HepG2 (cell line): ENCODE results near the gene MAP1LC3B. TPM values are rescaled to one million over a fixed set of nuclear protein-coding genes. Genes with fewer than 3 reads are reported as not detected.

ENCODE experiments used
- CREB1 ChIP-seq, 2 experiments: fragments of 450-650 bp in 1 of 2; IDR thresholded peaks; 2 replicates each; pipeline ENCODE4 v1.6.1; 2016 to 2017; ENCODE audit warnings: control low read depth in 1 of 2, mild to moderate bottlenecking in 1 of 2, missing compliant biosample characterization in 1 of 2, missing genetic modification characterization in 1 of 2
- E2F5 ChIP-seq: sonication (generic); formaldehyde crosslinking; conservative IDR thresholded peaks from 2 replicates; pipeline ENCODE4 v1.4.0; 2020; ENCODE audit warnings: missing genetic modification reagents
- FOXM1 ChIP-seq: sonication (generic); formaldehyde crosslinking; IDR thresholded peaks from 2 replicates; pipeline ENCODE4 v1.5.0; 2020; ENCODE audit warnings: missing genetic modification reagents
- MLXIP ChIP-seq: sonication (generic); formaldehyde crosslinking; IDR thresholded peaks from 2 replicates; pipeline ENCODE4 v1.9.0; 2021; ENCODE audit warnings: missing genetic modification reagents, borderline replicate concordance
- MXD1 ChIP-seq: sonication (generic); formaldehyde crosslinking; IDR thresholded peaks from 2 replicates; pipeline ENCODE4 v1.4.0; 2020; ENCODE audit warnings: mild to moderate bottlenecking, missing genetic modification reagents
- NFATC3 ChIP-seq: sonication (generic); formaldehyde crosslinking; IDR thresholded peaks from 2 replicates; pipeline ENCODE4 v1.5.1; 2020; ENCODE audit warnings: mild to moderate bottlenecking, missing genetic modification reagents
- NFE2L2 ChIP-seq: fragments of 150-350 bp; IDR thresholded peaks from 2 replicates; pipeline ENCODE4 v1.6.1; 2014; ENCODE audit warnings: low read length
- PCBP2 ChIP-seq: fragments of 200-400 bp; formaldehyde crosslinking; optimal IDR thresholded peaks from 2 replicates; pipeline ENCODE3; 2018; ENCODE audit warnings: low read length, low read depth; ENCODE audit not compliant: poor library complexity, severe bottlenecking
- STAT5B ChIP-seq: sonication (generic); formaldehyde crosslinking; IDR thresholded peaks from 2 replicates; pipeline ENCODE4 v1.4.0; 2020; ENCODE audit warnings: missing genetic modification reagents
- TRIM24 ChIP-seq: sonication (generic); formaldehyde crosslinking; IDR thresholded peaks from 2 replicates; pipeline ENCODE4 v1.8.0; 2022; ENCODE audit warnings: mild to moderate bottlenecking, missing genetic modification reagents
- ZBTB46 ChIP-seq: sonication (generic); formaldehyde crosslinking; IDR thresholded peaks from 2 replicates; pipeline ENCODE4 v1.4.0; 2020; ENCODE audit warnings: mild to moderate bottlenecking, missing genetic modification reagents, borderline replicate concordance
- ZFYVE20 ChIP-seq: sonication (generic); formaldehyde crosslinking; IDR thresholded peaks from 2 replicates; pipeline ENCODE4 v1.8.0; 2023; ENCODE audit warnings: low read depth, mild to moderate bottlenecking, moderate library complexity, missing genetic modification reagents, borderline replicate concordance
- ZMYM3 ChIP-seq: sonication (generic); formaldehyde crosslinking; IDR thresholded peaks from 2 replicates; pipeline ENCODE4 v1.5.1; 2020; ENCODE audit warnings: mild to moderate bottlenecking, missing genetic modification reagents
- ZNF224 ChIP-seq: sonication (generic); formaldehyde crosslinking; IDR thresholded peaks from 2 replicates; pipeline ENCODE4 v1.5.0; 2020; ENCODE audit warnings: mild to moderate bottlenecking, missing genetic modification reagents
- ZNF891 ChIP-seq: sonication (generic); formaldehyde crosslinking; IDR thresholded peaks from 2 replicates; pipeline ENCODE4 v1.5.0; 2020; ENCODE audit warnings: mild to moderate bottlenecking, missing genetic modification reagents
- ZSCAN22 ChIP-seq: sonication (generic); formaldehyde crosslinking; IDR thresholded peaks from 2 replicates; pipeline ENCODE4 v1.4.0; 2020; ENCODE audit warnings: mild to moderate bottlenecking, missing genetic modification reagents
- polyA plus RNA-seq, 8 experiments: library from polyadenylated mRNA; depleted of rRNA in 3 of 8; stranded (reverse) in 7 of 8; unstranded in 1 of 8; fragments of >200 nt; fragmentation: Illumina TruSeq in 4 of 8; extraction: Trizol in 4 of 8; gene quantifications; 2 replicates each; pipeline versions ENCODE4 v1.2.1 to v1.2.3, GENCODE V29; 2011 to 2016; ENCODE audit warnings: low read depth in 4 of 8, missing spikeins in 1 of 8, mixed read lengths in 1 of 8; ENCODE audit not compliant: insufficient read depth in 1 of 8
- total RNA-seq, 5 experiments: library from RNA; depleted of rRNA; stranded (reverse); fragments of >200 nt; fragmentation: Illumina TruSeq; extraction: Trizol; gene quantifications; 2 replicates each; pipeline ENCODE4 v1.2.3, GENCODE V29; 2016; ENCODE audit warnings: low read depth in 1 of 5
- TF ChIP-seq, protein P1 (sequence below): sonication (generic); formaldehyde crosslinking; IDR thresholded peaks from 2 replicates; pipeline ENCODE4 v1.5.0; 2020; ENCODE audit warnings: missing genetic modification reagents
- TF ChIP-seq, protein P2 (sequence below): sonication (generic); formaldehyde crosslinking; IDR thresholded peaks from 2 replicates; pipeline ENCODE4 v1.4.0; 2020; ENCODE audit warnings: missing genetic modification reagents
- TF ChIP-seq, protein P3 (sequence below): sonication (generic); formaldehyde crosslinking; IDR thresholded peaks from 2 replicates; pipeline ENCODE4 v1.4.0; 2020; ENCODE audit warnings: missing genetic modification reagents

Gene MAP1LC3B
- total and polyA plus RNA-seq, 2 of the 13 experiments (the other 11 are each of a cell fraction or from before 2014, with no cell fraction given), result 15.7 to 37.4 TPM

- TF ChIP-seq ZBTB46 (CRISPR knock-in tag), result peak; percentile 32
- no peak for TF ChIP-seq MXD1 (CRISPR knock-in tag)
- peak; percentile 51; the same call in 1 of the 2 replicates for TF ChIP-seq MLXIP (CRISPR knock-in tag)
- peak; percentile 91 for TF ChIP-seq ZMYM3 (CRISPR knock-in tag)
- TF ChIP-seq FOXM1, result 0 out of 2 replicates have a peak, but pooled peaks have one; percentile 43
- TF ChIP-seq, protein P1, sequence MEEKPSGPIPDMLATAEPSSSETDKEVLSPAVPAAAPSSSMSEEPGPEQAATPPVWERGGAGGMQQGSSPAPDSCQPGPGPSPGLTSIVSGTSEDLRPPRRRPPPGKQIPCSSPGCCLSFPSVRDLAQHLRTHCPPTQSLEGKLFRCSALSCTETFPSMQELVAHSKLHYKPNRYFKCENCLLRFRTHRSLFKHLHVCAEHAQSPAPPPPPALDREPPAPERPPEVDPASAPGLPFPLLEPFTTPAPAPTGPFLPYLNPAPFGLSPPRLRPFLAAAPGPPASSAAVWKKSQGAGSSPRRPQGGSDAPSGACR, result peak; percentile 98
- TF ChIP-seq PCBP2, result no peak
- no peak for TF ChIP-seq TRIM24 (CRISPR knock-in tag)
- no peak; the same call in 1 of the 2 replicates for TF ChIP-seq STAT5B (CRISPR knock-in tag)
- TF ChIP-seq, protein P2, sequence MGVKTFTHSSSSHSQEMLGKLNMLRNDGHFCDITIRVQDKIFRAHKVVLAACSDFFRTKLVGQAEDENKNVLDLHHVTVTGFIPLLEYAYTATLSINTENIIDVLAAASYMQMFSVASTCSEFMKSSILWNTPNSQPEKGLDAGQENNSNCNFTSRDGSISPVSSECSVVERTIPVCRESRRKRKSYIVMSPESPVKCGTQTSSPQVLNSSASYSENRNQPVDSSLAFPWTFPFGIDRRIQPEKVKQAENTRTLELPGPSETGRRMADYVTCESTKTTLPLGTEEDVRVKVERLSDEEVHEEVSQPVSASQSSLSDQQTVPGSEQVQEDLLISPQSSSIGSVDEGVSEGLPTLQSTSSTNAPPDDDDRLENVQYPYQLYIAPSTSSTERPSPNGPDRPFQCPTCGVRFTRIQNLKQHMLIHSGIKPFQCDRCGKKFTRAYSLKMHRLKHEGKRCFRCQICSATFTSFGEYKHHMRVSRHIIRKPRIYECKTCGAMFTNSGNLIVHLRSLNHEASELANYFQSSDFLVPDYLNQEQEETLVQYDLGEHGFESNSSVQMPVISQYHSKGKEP (CRISPR knock-in tag), result 0 out of 2 replicates have a peak, but pooled peaks have one; percentile 15
- no peak for TF ChIP-seq E2F5
- TF ChIP-seq ZFYVE20 (CRISPR knock-in tag), result 0 out of 2 replicates have a peak, but pooled peaks have one; percentile 74
- TF ChIP-seq, protein P3, sequence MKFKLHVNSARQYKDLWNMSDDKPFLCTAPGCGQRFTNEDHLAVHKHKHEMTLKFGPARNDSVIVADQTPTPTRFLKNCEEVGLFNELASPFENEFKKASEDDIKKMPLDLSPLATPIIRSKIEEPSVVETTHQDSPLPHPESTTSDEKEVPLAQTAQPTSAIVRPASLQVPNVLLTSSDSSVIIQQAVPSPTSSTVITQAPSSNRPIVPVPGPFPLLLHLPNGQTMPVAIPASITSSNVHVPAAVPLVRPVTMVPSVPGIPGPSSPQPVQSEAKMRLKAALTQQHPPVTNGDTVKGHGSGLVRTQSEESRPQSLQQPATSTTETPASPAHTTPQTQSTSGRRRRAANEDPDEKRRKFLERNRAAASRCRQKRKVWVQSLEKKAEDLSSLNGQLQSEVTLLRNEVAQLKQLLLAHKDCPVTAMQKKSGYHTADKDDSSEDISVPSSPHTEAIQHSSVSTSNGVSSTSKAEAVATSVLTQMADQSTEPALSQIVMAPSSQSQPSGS (CRISPR knock-in tag), result peak; percentile 96
- no peak; the same call in 1 of the 2 replicates for TF ChIP-seq ZNF224 (CRISPR knock-in tag)
- no peak for TF ChIP-seq NFATC3 (CRISPR knock-in tag)
- peak; percentile 83 for TF ChIP-seq CREB1 (IDR thresholded peaks at IDR 0.05)
- TF ChIP-seq CREB1 (CRISPR knock-in tag; IDR thresholded peaks at IDR 0.05), result no peak; the same call in 1 of the 2 replicates
- TF ChIP-seq NFE2L2, result no peak
- TF ChIP-seq ZNF891, result no peak
- no peak for TF ChIP-seq ZSCAN22 (CRISPR knock-in tag)
Observed at GRCh38 chr16:87383505-87384161, 8.5 kb upstream of the MAP1LC3B start, which contains the start of gene FBXO31 (continued).
